ENCODE measurements around the gene PKD2L2. TPM values are rescaled to one million over a fixed set of nuclear protein-coding genes. Genes with fewer than 3 reads are reported as not detected.

Gene PKD2L2
- polyA plus RNA-seq, 2 of the 4 experiments (the other 2 are of a cell fraction) = 0.04 to 0.05 TPM

DNA sequence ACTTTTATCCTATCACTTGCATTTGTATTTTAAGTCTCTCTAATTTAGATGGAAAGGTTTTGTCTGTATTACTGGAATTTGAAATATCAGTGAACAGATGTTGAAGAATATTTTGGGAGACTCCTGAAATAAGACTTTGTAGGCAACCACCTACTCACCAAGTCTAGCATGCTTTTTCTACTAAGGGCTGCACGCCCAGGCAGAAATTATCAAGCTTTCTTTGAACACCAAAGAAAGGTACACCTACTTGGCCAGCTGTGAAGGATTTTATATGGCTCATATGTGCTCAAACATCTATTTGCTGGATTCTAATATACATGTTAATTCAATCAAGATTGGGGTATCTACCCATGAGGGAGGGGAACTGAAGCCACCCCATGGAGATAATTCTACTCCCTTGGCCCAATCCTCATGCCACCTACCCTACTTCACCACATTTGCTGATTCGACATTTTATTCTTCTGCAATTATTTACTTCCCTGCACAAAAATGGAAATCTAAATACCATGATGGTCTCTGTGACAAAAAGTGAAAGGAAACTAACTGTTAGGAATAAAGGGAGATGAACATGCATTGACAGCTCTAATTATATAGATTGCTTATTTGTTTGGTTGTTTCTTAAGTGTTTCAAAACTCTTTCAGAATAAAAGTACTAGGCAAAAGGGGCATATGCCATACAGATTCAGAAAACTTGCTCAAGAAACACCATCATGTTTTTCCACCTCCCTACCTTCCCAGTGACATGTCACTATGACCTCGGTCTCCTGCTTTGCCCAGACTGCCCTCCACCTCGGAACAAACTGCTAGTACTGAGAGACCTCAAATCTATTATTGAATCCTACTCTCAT, 22.5 kb upstream of the PKD2L2 start:
- ChIA-PET POLR2A (no interaction called here), CTCF (interaction anchor here (1.3 to 1.7 kb wide), 2 partner anchors 45 to 88 kb away, joined by 3 read pairs; no protein-coding TSS in a partner anchor)
- ATAC-seq (no peak), DNase-seq (ENCODE audit: low read depth in 1 of 2, low spot score in 1 of 2) (no peak), FAIRE-seq (no peak)
- WGBS (ENCODE audit: missing lambda C conversion rate) = 56% methylated on average over 4 of the region's 4 CpGs
- Histone ChIP-seq H3K4me3 (no peak overlapping the region), H3K4me2 (no peak overlapping the region), H3K27ac (no peak overlapping the region), H3K4me1 (no peaks in the 10 kb centered on the region), H3K9me3 (no peaks in the 10 kb centered on the region)
- TF ChIP-seq MAFK (IDR thresholded peaks at IDR 0.05; ENCODE audit: partially characterized antibody) (peak; percentile 95), SREBF2 (IDR thresholded peaks at IDR 0.05) (no peak)

DNA sequence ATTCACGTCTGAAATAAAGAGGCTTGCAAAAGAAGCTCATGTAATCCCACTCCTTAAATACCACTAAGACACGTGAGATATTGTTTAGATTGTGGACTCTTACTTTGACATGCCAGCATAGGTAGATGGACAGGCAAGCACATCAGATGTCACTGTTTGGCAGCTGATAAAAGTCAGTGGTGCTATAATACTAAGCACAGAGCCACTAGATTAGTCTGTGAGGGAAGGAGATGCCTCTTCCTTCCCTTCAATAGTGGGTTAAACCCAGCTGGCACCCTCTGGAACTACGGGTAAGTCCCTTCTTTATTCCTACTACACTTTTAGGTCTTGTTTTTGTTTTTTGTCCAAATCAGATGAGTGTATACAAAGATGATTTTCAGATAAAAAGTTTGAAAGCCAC, 21.6 kb upstream of the PKD2L2 start, which contains the start of gene MYOT:
Gene MYOT (plus strand): TSS at position 197 of the 400 bp plus-strand sequence. CDS start 2,792 bp downstream, outside the sequence.
- Histone ChIP-seq H3K4me3 (no peak within 1 kb of the TSS), H3K9me3 (no peaks in the 10 kb centered on the region), H3K4me2 (no peak within 1 kb of the TSS), H3K4me1 (no peaks in the 10 kb centered on the region), H3K27ac (no peak within 1 kb of the TSS)
- ATAC-seq = no peak
- peak; percentile 51 for FAIRE-seq
- ChIA-PET CTCF (interaction anchor here (1.7 kb wide), 1 partner anchor 45 kb away, joined by 3 read pairs; no protein-coding TSS in a partner anchor), POLR2A (no interaction called here)
- 45% methylated on average over 3 of the region's 3 CpGs for WGBS (ENCODE audit: missing lambda C conversion rate)
- TF ChIP-seq CBX2 (IDR thresholded peaks at IDR 0.05; ENCODE audit: borderline replicate concordance, low read depth) = no peak
- TF ChIP-seq RARB (CRISPR knock-in tag; IDR thresholded peaks at IDR 0.05) = no peak
- no peak for TF ChIP-seq JUNB (IDR thresholded peaks at IDR 0.05)
- TF ChIP-seq, protein P1, sequence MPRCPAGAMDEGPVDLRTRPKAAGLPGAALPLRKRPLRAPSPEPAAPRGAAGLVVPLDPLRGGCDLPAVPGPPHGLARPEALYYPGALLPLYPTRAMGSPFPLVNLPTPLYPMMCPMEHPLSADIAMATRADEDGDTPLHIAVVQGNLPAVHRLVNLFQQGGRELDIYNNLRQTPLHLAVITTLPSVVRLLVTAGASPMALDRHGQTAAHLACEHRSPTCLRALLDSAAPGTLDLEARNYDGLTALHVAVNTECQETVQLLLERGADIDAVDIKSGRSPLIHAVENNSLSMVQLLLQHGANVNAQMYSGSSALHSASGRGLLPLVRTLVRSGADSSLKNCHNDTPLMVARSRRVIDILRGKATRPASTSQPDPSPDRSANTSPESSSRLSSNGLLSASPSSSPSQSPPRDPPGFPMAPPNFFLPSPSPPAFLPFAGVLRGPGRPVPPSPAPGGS (IDR thresholded peaks at IDR 0.05) = no peak
- TF ChIP-seq JUN (IDR thresholded peaks at IDR 0.05) = no peak
- TF ChIP-seq KDM5A (IDR thresholded peaks at IDR 0.05) = no peak
- no peak for TF ChIP-seq TFCP2L1 (CRISPR knock-in tag; IDR thresholded peaks at IDR 0.05)
- TF ChIP-seq, protein P2, sequence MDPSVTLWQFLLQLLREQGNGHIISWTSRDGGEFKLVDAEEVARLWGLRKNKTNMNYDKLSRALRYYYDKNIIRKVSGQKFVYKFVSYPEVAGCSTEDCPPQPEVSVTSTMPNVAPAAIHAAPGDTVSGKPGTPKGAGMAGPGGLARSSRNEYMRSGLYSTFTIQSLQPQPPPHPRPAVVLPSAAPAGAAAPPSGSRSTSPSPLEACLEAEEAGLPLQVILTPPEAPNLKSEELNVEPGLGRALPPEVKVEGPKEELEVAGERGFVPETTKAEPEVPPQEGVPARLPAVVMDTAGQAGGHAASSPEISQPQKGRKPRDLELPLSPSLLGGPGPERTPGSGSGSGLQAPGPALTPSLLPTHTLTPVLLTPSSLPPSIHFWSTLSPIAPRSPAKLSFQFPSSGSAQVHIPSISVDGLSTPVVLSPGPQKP (IDR thresholded peaks at IDR 0.05; ENCODE audit: low read depth, low read length) = no peak
- TF ChIP-seq SMC3 (IDR thresholded peaks at IDR 0.05) = no peak
- no peak for TF ChIP-seq HOXA7 (CRISPR knock-in tag; IDR thresholded peaks at IDR 0.05)
- no peak for TF ChIP-seq GATA3 (IDR thresholded peaks at IDR 0.05; ENCODE audit: borderline replicate concordance)
- TF ChIP-seq EHF (CRISPR knock-in tag; IDR thresholded peaks at IDR 0.05) = no peak
- TF ChIP-seq, protein P3, sequence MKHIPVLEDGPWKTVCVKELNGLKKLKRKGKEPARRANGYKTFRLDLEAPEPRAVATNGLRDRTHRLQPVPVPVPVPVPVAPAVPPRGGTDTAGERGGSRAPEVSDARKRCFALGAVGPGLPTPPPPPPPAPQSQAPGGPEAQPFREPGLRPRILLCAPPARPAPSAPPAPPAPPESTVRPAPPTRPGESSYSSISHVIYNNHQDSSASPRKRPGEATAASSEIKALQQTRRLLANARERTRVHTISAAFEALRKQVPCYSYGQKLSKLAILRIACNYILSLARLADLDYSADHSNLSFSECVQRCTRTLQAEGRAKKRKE (CRISPR knock-in tag; IDR thresholded peaks at IDR 0.05; ENCODE audit: low read depth) = no peak
- no peak for TF ChIP-seq HOXB13 (CRISPR knock-in tag; IDR thresholded peaks at IDR 0.05; ENCODE audit: low read depth)
- TF ChIP-seq FOSB (CRISPR knock-in tag; IDR thresholded peaks at IDR 0.05) = no peak
- no peak for TF ChIP-seq KDM1A (IDR thresholded peaks at IDR 0.05; ENCODE audit: low read depth)
- TF ChIP-seq HOXB5 (CRISPR knock-in tag; IDR thresholded peaks at IDR 0.05) = no peak
- no peak for DNase-seq (ENCODE audit: low read depth in 1 of 2, low spot score in 1 of 2)

DNA sequence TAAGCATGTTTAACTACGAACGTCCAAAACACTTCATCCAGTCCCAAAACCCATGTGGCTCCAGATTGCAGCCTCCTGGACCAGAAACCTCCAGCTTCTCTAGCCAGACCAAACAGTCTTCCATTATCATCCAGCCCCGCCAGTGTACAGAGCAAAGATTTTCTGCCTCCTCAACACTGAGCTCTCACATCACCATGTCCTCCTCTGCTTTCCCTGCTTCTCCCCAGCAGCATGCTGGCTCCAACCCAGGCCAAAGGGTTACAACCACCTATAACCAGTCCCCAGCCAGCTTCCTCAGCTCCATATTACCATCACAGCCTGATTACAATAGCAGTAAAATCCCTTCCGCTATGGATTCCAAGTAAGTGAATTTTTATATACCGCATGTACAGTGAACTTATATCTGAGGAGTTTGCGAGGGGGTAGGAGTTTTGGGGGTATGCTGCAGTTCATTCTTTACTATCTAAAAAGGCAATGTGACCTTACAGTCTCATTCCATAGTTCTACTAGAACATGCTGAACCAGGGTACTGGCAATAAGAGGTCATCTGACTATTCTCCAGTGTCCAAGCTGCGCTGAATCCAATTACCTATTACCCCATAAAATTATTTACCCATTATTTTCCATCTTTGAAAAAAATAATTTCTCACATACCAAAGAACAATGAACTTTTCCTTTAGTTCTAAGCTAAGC, 18.5 kb upstream of the PKD2L2 start:
- CTCF ChIA-PET = interaction anchor here (0.6 to 1.3 kb wide), 4 partner anchors 9 to 142 kb away, joined by 3 to 4 read pairs (median 4); no protein-coding TSS in a partner anchor
- no peak for ATAC-seq
- FAIRE-seq = no peak

More for the DNA sequence above, 18.5 kb upstream of the PKD2L2 start:
- Histone ChIP-seq H3K9me3 (no peaks in the 10 kb centered on the region), H3K4me2 (no peak overlapping the region), H3K4me1 (no peaks in the 10 kb centered on the region), H3K4me3 (no peak overlapping the region), H3K27ac (no peak overlapping the region)
- no peak for TF ChIP-seq EP300 (IDR thresholded peaks at IDR 0.05)
- TF ChIP-seq HDAC2 (IDR thresholded peaks at IDR 0.05) = no peak
- TF ChIP-seq ZSCAN20 (CRISPR knock-in tag; IDR thresholded peaks at IDR 0.05) = no peak
- no peak for TF ChIP-seq SMC3 (IDR thresholded peaks at IDR 0.05)
- TF ChIP-seq, protein P4, sequence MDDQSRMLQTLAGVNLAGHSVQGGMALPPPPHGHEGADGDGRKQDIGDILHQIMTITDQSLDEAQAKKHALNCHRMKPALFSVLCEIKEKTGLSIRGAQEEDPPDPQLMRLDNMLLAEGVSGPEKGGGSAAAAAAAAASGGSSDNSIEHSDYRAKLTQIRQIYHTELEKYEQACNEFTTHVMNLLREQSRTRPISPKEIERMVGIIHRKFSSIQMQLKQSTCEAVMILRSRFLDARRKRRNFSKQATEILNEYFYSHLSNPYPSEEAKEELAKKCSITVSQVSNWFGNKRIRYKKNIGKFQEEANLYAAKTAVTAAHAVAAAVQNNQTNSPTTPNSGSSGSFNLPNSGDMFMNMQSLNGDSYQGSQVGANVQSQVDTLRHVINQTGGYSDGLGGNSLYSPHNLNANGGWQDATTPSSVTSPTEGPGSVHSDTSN (IDR thresholded peaks at IDR 0.05) = no peak
- TF ChIP-seq FOSL2 (IDR thresholded peaks at IDR 0.05) = no peak
- TF ChIP-seq FOSL2 (CRISPR knock-in tag; IDR thresholded peaks at IDR 0.05) = no peak
- TF ChIP-seq EHF (CRISPR knock-in tag; IDR thresholded peaks at IDR 0.05) = no peak
- no peak for TF ChIP-seq FOXS1 (CRISPR knock-in tag; IDR thresholded peaks at IDR 0.05)
- no peak for TF ChIP-seq CEBPB (IDR thresholded peaks at IDR 0.05)
- TF ChIP-seq BHLHE40 (IDR thresholded peaks at IDR 0.05; ENCODE audit: low read depth, low read length) = no peak
- TF ChIP-seq KDM1A (IDR thresholded peaks at IDR 0.05; ENCODE audit: low read depth) = no peak
- TF ChIP-seq RCOR1 (IDR thresholded peaks at IDR 0.05; ENCODE audit: low read depth, low read length) = no peak
- POLR2A ChIA-PET = no interaction called here
- WGBS (ENCODE audit: missing lambda C conversion rate) = 87% methylated on average over 7 of the region's 7 CpGs
- DNase-seq (ENCODE audit: low read depth in 1 of 2, low spot score in 1 of 2) = no peak

Data from A549 (cell line).